ENCODE results near the gene BPIFB6. TPM values are rescaled to one million over a fixed set of nuclear protein-coding genes. Genes with fewer than 3 reads are reported as not detected.

BPIFB6 gene
- polyA plus RNA-seq, 1 donor (not counting 4 experiments of a cell fraction or from before 2014, with no cell fraction given) = not detected

GRCh38 chr20:33076662-33077372, 45.4 kb downstream of the BPIFB6 start:
- no peaks in the 10 kb centered on the region for H3K36me3 ChIP-seq (ENCODE audit: control insufficient read depth in 2 of 2, extremely low read depth in 1 of 2, insufficient read depth in 2 of 2, low read length in 2 of 2)
- no peaks in the 10 kb centered on the region for H3K79me2 ChIP-seq (ENCODE audit: control insufficient read depth, insufficient read depth, low read length)
- H3K9ac ChIP-seq (ENCODE audit: control insufficient read depth, extremely low read depth, insufficient read depth, low read length) = no peak overlapping the region
- peaks cover 8% of the 10 kb centered on the region for H3K27me3 ChIP-seq (ENCODE audit: control insufficient read depth, extremely low read depth, insufficient read depth, low read length)
- no peak overlapping the region for H3K4me3 ChIP-seq (ENCODE audit: control insufficient read depth in 2 of 3, extremely low read depth in 1 of 3, insufficient read depth in 2 of 3, low read depth in 1 of 3, low read length in 3 of 3)
- no peaks in the 10 kb centered on the region for H4K20me1 ChIP-seq (ENCODE audit: control insufficient read depth, extremely low read depth, insufficient read depth, low read length)
- dilution Hi-C loops (cut with MboI; ENCODE audit: extremely low pct_ligation_motif_present, low sequenced_read_pairs) = no loop called here
- no peak overlapping the region for H3K4me2 ChIP-seq (ENCODE audit: control insufficient read depth, extremely low read depth, insufficient read depth, low read depth, low read length)
- H3K9me1 ChIP-seq (ENCODE audit: control insufficient read depth, extremely low read depth, insufficient read depth, low read length) = no peaks in the 10 kb centered on the region
- FAIRE-seq (no peak), DNase-seq (ENCODE audit: low read depth, low spot score) (no peak)
- TF ChIP-seq EZH2 (IDR thresholded peaks at IDR 0.05; ENCODE audit: low read length) (no peak), CTCF (optimal IDR thresholded peaks at IDR 0.05 in 1 of 3, IDR thresholded peaks at IDR 0.05 in 1 of 3, conservative IDR thresholded peaks at IDR 0.05 in 1 of 3; ENCODE audit: extremely low read depth in 1 of 3, insufficient read depth in 2 of 3, low read length in 3 of 3) (peak; percentile 35 to 73 (median 59))
- H2AFZ ChIP-seq (ENCODE audit: control insufficient read depth, low read length) = no peak overlapping the region
- H3K9me3 ChIP-seq (ENCODE audit: control insufficient read depth, low read depth, low read length) = no peaks in the 10 kb centered on the region
- H3K4me1 ChIP-seq (ENCODE audit: control insufficient read depth, extremely low read depth, insufficient read depth, low read length) = no peaks in the 10 kb centered on the region
- H3K27ac ChIP-seq (ENCODE audit: control insufficient read depth, insufficient read depth, low read length) = no peak overlapping the region

DNA sequence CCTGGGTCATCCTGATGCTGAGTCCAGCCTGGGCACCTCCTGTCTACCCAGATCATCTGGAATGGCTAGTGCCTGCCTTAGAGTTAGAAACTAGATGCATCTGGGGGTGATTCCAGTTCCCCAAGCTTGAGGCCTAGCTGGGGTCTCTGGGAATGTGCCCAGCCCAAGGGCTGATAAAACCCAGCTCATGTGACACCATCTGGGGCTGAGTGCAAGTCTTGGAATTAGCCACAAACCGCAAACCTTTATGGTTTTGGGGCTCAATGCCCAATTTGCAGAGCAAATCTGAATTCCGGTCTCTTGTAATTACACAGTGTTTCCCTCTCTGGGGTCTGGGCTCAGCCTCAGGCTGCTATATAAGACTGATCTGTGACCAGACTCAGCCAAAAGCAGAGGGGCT, 47.8 kb downstream of the BPIFB6 start, which contains the start of gene BPIFB4:
Gene BPIFB4 (plus strand): TSS at position 385 of the 400 bp plus-strand sequence. CDS start 1,884 bp downstream, outside the sequence.
- Histone ChIP-seq H3K4me1 (ENCODE audit: control insufficient read depth, extremely low read depth, insufficient read depth, low read length) (no peaks in the 10 kb centered on the region), H3K9me3 (ENCODE audit: control insufficient read depth, low read depth, low read length) (no peaks in the 10 kb centered on the region), H2AFZ (ENCODE audit: control insufficient read depth, low read length) (no peak within 1 kb of the TSS), H3K4me2 (ENCODE audit: control insufficient read depth, extremely low read depth, insufficient read depth, low read depth, low read length) (no peak within 1 kb of the TSS), H4K20me1 (ENCODE audit: control insufficient read depth, extremely low read depth, insufficient read depth, low read length) (no peaks in the 10 kb centered on the region), H3K79me2 (ENCODE audit: control insufficient read depth, insufficient read depth, low read length) (no peaks in the 10 kb centered on the region), H3K4me3 (ENCODE audit: control insufficient read depth in 2 of 3, extremely low read depth in 1 of 3, insufficient read depth in 2 of 3, low read depth in 1 of 3, low read length in 3 of 3) (no peak within 1 kb of the TSS), H3K27ac (ENCODE audit: control insufficient read depth, insufficient read depth, low read length) (no peak within 1 kb of the TSS), H3K27me3 (ENCODE audit: control insufficient read depth, extremely low read depth, insufficient read depth, low read length) (peaks cover 4% of the 10 kb centered on the region), H3K36me3 (ENCODE audit: control insufficient read depth in 2 of 2, extremely low read depth in 1 of 2, insufficient read depth in 2 of 2, low read length in 2 of 2) (no peaks in the 10 kb centered on the region), H3K9me1 (ENCODE audit: control insufficient read depth, extremely low read depth, insufficient read depth, low read length) (no peaks in the 10 kb centered on the region), H3K9ac (ENCODE audit: control insufficient read depth, extremely low read depth, insufficient read depth, low read length) (no peak within 1 kb of the TSS)
- dilution Hi-C loops (cut with MboI; ENCODE audit: extremely low pct_ligation_motif_present, low sequenced_read_pairs) = no loop called here
- TF ChIP-seq EZH2 (IDR thresholded peaks at IDR 0.05; ENCODE audit: low read length) = no peak
- no peak for TF ChIP-seq CTCF (optimal IDR thresholded peaks at IDR 0.05 in 1 of 3, IDR thresholded peaks at IDR 0.05 in 1 of 3, conservative IDR thresholded peaks at IDR 0.05 in 1 of 3; ENCODE audit: extremely low read depth in 1 of 3, insufficient read depth in 2 of 3, low read length in 3 of 3)
- DNase-seq (ENCODE audit: low read depth, low spot score) (no peak), FAIRE-seq (no peak)

Measured in keratinocyte (primary cell).